Loucy (cell line): ENCODE data around the gene COLEC11.

Experiments used
- EZH2phosphoT487 ChIP-seq: fragments of 200-600 bp; IDR thresholded peaks from 2 replicates; pipeline ENCODE4 v1.6.1; 2018; ENCODE audit warnings: antibody characterized with exemption, mild to moderate bottlenecking, moderate library complexity, borderline replicate concordance
- TF ChIP-seq, protein P1 (sequence below): fragments of 200-600 bp; sonication (generic); conservative IDR thresholded peaks from 2 replicates; pipeline ENCODE4 v1.5.1; 2014; ENCODE audit warnings: mild to moderate bottlenecking, antibody characterized with exemption, low read length

DNA sequence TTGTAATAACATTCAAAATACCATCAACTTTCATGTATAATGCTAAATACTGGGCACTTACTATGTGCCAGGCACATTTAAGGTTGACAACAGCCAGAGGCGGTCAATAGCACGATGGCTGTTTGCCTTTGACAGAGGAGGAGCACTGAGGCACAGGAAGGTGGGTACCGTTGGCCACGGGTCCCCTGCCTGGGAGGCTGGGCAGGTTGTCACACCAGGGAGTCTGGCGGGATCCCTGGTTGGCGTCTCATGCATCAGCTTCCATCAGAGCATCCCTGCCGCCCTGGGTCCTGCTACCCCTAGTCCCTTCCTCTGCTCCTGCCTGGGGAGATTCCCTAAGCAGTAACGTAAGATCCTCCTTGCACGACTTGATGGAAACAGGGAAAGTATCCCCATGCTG, 82.5 kb downstream of the COLEC11 start:
- no peak for TF ChIP-seq EZH2phosphoT487
- TF ChIP-seq, protein P1, sequence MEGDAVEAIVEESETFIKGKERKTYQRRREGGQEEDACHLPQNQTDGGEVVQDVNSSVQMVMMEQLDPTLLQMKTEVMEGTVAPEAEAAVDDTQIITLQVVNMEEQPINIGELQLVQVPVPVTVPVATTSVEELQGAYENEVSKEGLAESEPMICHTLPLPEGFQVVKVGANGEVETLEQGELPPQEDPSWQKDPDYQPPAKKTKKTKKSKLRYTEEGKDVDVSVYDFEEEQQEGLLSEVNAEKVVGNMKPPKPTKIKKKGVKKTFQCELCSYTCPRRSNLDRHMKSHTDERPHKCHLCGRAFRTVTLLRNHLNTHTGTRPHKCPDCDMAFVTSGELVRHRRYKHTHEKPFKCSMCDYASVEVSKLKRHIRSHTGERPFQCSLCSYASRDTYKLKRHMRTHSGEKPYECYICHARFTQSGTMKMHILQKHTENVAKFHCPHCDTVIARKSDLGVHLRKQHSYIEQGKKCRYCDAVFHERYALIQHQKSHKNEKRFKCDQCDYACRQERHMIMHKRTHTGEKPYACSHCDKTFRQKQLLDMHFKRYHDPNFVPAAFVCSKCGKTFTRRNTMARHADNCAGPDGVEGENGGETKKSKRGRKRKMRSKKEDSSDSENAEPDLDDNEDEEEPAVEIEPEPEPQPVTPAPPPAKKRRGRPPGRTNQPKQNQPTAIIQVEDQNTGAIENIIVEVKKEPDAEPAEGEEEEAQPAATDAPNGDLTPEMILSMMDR = no peak
